SK-N-SH treated with all-trans-retinoic acid at 6 μM for 48 hours (cell line): ENCODE results near the gene CPT1A.

Experiments
- ATAC-seq: fragments of 200-7000 bp; cut with Tn5 transposase; 3 replicates; pipeline ENCODE4 v1.9.1; 2020; ENCODE audit warnings: mild to moderate bottlenecking, moderate library complexity
- ARNTL ChIP-seq: fragments of 450-650 bp; formaldehyde crosslinking; IDR thresholded peaks from 2 replicates; pipeline ENCODE4 v1.5.0; 2020; ENCODE audit warnings: low read depth, mild to moderate bottlenecking, moderate library complexity, borderline replicate concordance
- CREB5 ChIP-seq: fragments of 250-450 bp; sonication (Bioruptor Pico); IDR thresholded peaks from 2 replicates; pipeline ENCODE4 v1.5.1; 2020; ENCODE audit warnings: low read depth, mild to moderate bottlenecking, moderate library complexity
- CSDC2 ChIP-seq: fragments of 250-450 bp; sonication (Bioruptor Pico); IDR thresholded peaks from 2 replicates; pipeline ENCODE4 v1.5.0; 2020; ENCODE audit warnings: mild to moderate bottlenecking, moderate library complexity
- CSRNP3 ChIP-seq: fragments of 250-450 bp; sonication (Bioruptor Pico); IDR thresholded peaks from 2 replicates; pipeline ENCODE4 v1.5.1; 2021; ENCODE audit warnings: mild to moderate bottlenecking, moderate library complexity
- ESRRG ChIP-seq: fragments of 250-450 bp; sonication (Bioruptor Pico); IDR thresholded peaks from 2 replicates; pipeline ENCODE4 v1.6.1; 2021; ENCODE audit warnings: mild to moderate bottlenecking
- GLIS3 ChIP-seq: fragments of 250-450 bp; sonication (Bioruptor Pico); IDR thresholded peaks from 2 replicates; pipeline ENCODE4 v1.5.0; 2020; ENCODE audit warnings: mild to moderate bottlenecking, moderate library complexity
- ISL1 ChIP-seq: fragments of 250-450 bp; sonication (Bioruptor Pico); IDR thresholded peaks from 2 replicates; pipeline ENCODE4 v2.1.2; 2022; ENCODE audit warnings: mild to moderate bottlenecking, moderate library complexity
- OSR1 ChIP-seq: fragments of 250-450 bp; sonication (Bioruptor Pico); IDR thresholded peaks from 2 replicates; pipeline ENCODE4 v1.8.0; 2022; ENCODE audit warnings: moderate library complexity, mild to moderate bottlenecking, inconsistent platforms
- PATZ1 ChIP-seq: fragments of 250-450 bp; sonication (Bioruptor Pico); IDR thresholded peaks from 2 replicates; pipeline ENCODE4 v1.8.0; 2020; ENCODE audit warnings: mild to moderate bottlenecking, moderate library complexity, borderline replicate concordance
- RARB ChIP-seq: fragments of 250-450 bp; sonication (Bioruptor Pico); IDR thresholded peaks from 2 replicates; pipeline ENCODE4 v1.8.0; 2021; ENCODE audit warnings: mild to moderate bottlenecking, moderate library complexity
- SNAI2 ChIP-seq: fragments of 250-450 bp; sonication (Bioruptor Pico); IDR thresholded peaks from 2 replicates; pipeline ENCODE4 v1.5.0; 2020; ENCODE audit warnings: mild to moderate bottlenecking, moderate library complexity
- TCF4 ChIP-seq: fragments of 250-450 bp; sonication (Bioruptor Pico); IDR thresholded peaks from 2 replicates; pipeline ENCODE4 v1.8.0; 2021; ENCODE audit warnings: mild to moderate bottlenecking, moderate library complexity, borderline replicate concordance
- TOX ChIP-seq: fragments of 250-450 bp; sonication (Bioruptor Pico); IDR thresholded peaks from 2 replicates; pipeline ENCODE4 v1.8.0; 2021; ENCODE audit warnings: mild to moderate bottlenecking, moderate library complexity, borderline replicate concordance
- TSHZ2 ChIP-seq: fragments of 250-450 bp; sonication (Bioruptor Pico); IDR thresholded peaks from 2 replicates; pipeline ENCODE4 v1.5.0; 2020; ENCODE audit warnings: mild to moderate bottlenecking, moderate library complexity
- ZC3H10 ChIP-seq: fragments of 250-450 bp; sonication (Bioruptor Pico); IDR thresholded peaks from 2 replicates; pipeline ENCODE4 v1.5.1; 2021; ENCODE audit warnings: mild to moderate bottlenecking, moderate library complexity
- ZFP3 ChIP-seq: fragments of 250-450 bp; sonication (Bioruptor Pico); IDR thresholded peaks from 2 replicates; pipeline ENCODE4 v1.5.0; 2020; ENCODE audit warnings: mild to moderate bottlenecking, moderate library complexity
- ZNF565 ChIP-seq: fragments of 450-650 bp; formaldehyde crosslinking; conservative IDR thresholded peaks from 2 replicates; pipeline ENCODE4 v1.5.0; 2020; ENCODE audit warnings: low read depth, mild to moderate bottlenecking, moderate library complexity
- ZNF70 ChIP-seq: fragments of 450-650 bp; formaldehyde crosslinking; IDR thresholded peaks from 2 replicates; pipeline ENCODE4 v1.5.0; 2020; ENCODE audit warnings: mild to moderate bottlenecking, moderate library complexity
- ZNF8 ChIP-seq: fragments of 450-650 bp; formaldehyde crosslinking; IDR thresholded peaks from 2 replicates; pipeline ENCODE4 v1.5.0; 2020; ENCODE audit warnings: mild to moderate bottlenecking, moderate library complexity

Gene CPT1A

GRCh38 chr11:68753300-68753699 lies 88.4 kb downstream of the CPT1A start:
- no peak for ATAC-seq
- TF ChIP-seq ZC3H10 (no peak), CREB5 (CRISPR knock-in tag) (no peak), ZFP3 (CRISPR knock-in tag) (no peak), PATZ1 (CRISPR knock-in tag) (no peak), CSDC2 (no peak), GLIS3 (CRISPR knock-in tag) (no peak), SNAI2 (CRISPR knock-in tag) (no peak), TCF4 (CRISPR knock-in tag) (no peak), ESRRG (no peak), ZNF70 (CRISPR knock-in tag) (no peak), ISL1 (CRISPR knock-in tag) (no peak)

- no peak for TF ChIP-seq OSR1 (CRISPR knock-in tag)
- no peak for TF ChIP-seq ZNF70 (CRISPR knock-in tag)
- no peak for TF ChIP-seq CREB5 (CRISPR knock-in tag)
- no peak for TF ChIP-seq ARNTL (CRISPR knock-in tag)
- TF ChIP-seq GLIS3 (CRISPR knock-in tag), result no peak
- no peak for TF ChIP-seq ZNF8
- TF ChIP-seq CSDC2, result no peak
- TF ChIP-seq TSHZ2 (CRISPR knock-in tag), result no peak
- no peak for TF ChIP-seq ISL1 (CRISPR knock-in tag)
- no peak for TF ChIP-seq TCF4 (CRISPR knock-in tag)
- TF ChIP-seq ZNF565 (CRISPR knock-in tag), result no peak
- TF ChIP-seq RARB (CRISPR knock-in tag), result no peak
- TF ChIP-seq CSRNP3 (CRISPR knock-in tag), result no peak
- TF ChIP-seq ZC3H10, result no peak
- no peak for TF ChIP-seq TOX (CRISPR knock-in tag)
- TF ChIP-seq ZFP3 (CRISPR knock-in tag), result no peak
Measured at GRCh38 chr11:68751331-68751856, 90.3 kb downstream of the CPT1A start, which contains the start of gene TESMIN. TSS of gene TESMIN (minus strand) at chr11:68751520. CDS start at chr11:68750660, 860 bp downstream.

GRCh38 chr11:68751004-68751325 lies 90.8 kb downstream of the CPT1A start:
- no peak for TF ChIP-seq ZNF8
- no peak for TF ChIP-seq CSDC2
- TF ChIP-seq ARNTL (CRISPR knock-in tag), result no peak
- TF ChIP-seq GLIS3 (CRISPR knock-in tag), result no peak
- TF ChIP-seq CSRNP3 (CRISPR knock-in tag), result no peak
- no peak for ATAC-seq

More at GRCh38 chr11:68751331-68751856, 90.3 kb downstream of the CPT1A start, which contains the start of gene TESMIN:
- peak; percentile 93 for ATAC-seq
